Right renal pelvis (tissue), 4 donors: ENCODE measurements around the gene LARP4B. TPM values are rescaled to one million over a fixed set of nuclear protein-coding genes. Genes with fewer than 3 reads are reported as not detected.
"Not testable (repeated sequence)": the region's sequence is repeated elsewhere in the genome, so short reads cannot be mapped to it uniquely, and the experiment has no call there.

Source experiments
- DNase-seq, 4 donors: peaks; one replicate each; pipeline ENCODE4 v3.0.0-alpha.2; 2013; ENCODE audit warnings: low read depth in 4 of 4, low spot score in 3 of 4, missing footprints in 1 of 4
- polyA plus RNA-seq, 4 donors: library from polyadenylated mRNA; unstranded; fragments of 120-200 nt; gene quantifications; one replicate each; pipeline ENCODE4 v1.2.1, GENCODE V29; 2013; ENCODE audit not compliant: insufficient read length in 4 of 4

Gene LARP4B
- polyA plus RNA-seq, 4 donors: 41.9 to 49.4 (median 43.0) TPM

DNA sequence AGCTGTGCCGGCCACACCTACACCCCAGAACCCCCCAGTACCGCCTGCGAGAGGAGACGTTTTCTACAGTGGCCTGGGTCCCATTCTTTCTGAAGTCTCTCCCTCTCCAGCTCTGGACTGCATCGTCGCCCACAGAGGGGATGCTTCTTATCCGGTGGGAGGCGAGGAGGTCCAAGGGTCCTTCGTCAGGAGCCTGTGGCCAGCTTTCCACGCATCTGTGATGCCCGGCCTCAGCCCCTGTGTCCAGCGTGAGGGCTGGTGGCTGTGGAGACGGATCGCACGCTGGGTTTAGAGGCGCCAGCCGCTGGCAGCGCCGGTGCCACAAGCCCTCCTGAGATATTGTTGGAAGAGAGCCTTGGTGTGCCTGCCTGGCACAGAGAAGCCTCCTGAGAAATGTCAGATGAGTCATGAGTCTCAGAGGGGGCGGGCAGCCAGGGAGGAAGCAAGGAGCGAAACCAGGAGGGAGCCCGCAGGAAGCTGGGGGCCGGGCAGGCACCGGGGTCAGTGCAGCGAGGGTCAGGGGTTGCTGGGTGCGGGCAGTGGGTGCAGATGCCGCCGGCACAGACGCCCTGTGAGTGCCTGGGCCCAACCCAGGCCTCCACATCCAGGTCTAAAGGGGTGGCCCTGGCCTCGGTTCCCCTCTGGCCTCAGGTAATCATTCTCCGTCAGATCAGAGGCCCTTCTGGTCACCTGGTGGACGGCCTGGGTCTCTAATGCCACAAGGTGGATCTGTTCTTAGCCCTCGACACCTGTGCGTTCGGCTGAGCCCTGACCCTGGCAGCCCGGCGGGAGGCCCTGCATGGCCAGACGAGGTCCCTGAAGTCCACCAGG is 156.0 kb downstream of the LARP4B start:
- no peak for DNase-seq

DNA sequence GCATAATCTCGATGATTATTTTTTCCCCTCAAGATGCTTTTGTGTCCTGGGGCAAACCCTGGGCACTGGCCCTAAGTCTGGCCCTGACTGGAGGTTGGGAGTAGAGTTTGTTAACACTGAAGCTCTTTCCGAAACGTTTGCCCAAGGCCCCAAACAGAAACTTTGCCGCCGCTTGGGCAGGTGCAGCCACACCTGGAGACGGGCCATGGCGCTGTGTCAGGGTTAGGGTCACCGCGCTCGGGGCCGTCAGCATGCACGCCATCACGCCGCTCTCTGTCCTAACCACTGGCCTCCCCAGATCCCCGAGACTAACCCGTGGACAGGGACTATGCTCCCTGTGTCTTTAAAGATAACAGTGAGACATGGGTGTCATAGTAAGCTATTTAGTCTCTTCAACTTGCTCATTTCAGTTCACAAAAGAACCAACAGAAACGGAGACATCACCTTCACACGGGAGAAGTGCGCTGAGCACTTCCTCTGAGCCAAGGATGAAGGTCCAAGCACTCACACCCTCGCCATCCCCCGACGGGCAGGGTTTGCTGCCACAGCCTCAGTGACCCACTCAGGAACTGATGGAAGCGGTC is 156.8 kb downstream of the LARP4B start:
- no peak for DNase-seq

DNA sequence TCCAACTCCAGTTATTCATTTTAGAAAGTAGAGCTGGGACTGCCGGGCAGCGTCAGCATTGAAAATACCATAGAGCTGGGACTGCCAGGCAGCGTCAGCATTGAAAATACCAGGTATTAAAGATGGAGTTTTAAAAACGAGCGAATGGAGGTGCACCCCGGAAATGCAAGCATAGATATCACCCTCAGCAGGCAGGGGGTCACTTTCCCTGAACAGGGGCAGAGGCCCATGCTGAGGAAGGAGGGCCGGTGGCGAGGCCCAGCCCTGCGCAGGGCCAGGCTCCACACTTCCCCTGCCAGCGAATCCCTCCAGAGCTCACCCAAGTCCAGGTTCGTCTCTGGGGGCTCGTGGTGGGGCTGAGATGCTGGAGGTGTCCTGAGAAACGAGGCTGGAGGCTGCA is 157.3 kb downstream of the LARP4B start:
- no peak for DNase-seq

DNA sequence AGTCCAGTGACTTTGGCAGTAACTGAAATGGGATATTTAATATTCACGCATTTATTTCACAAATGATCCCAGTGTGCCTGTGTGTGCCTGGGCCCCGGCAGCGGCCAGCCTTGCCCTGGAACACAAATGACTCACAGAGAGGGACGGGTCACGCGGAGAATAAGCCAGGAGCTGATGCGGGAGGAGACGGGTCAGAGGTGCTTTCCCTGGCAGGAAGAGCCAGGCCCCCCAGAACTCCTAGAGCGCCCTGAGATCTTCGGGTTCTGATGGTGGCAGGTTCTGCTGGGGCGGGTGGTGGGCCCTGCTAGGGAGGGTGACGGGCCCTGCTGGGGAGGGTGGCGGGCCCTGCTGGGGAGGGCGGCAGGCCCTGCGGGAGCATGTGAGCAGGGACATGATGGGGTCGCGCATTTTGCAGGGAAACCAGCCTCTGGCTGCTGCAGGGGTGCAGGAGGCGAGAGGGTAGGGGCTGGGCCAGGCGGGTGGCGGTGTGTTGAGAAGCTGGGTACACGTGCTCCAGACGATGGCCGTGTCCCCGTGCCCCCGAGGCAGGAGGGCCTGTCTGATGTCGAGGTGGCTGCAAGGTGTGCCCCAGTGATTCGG is 157.8 kb downstream of the LARP4B start:
- DNase-seq: no peak

DNA sequence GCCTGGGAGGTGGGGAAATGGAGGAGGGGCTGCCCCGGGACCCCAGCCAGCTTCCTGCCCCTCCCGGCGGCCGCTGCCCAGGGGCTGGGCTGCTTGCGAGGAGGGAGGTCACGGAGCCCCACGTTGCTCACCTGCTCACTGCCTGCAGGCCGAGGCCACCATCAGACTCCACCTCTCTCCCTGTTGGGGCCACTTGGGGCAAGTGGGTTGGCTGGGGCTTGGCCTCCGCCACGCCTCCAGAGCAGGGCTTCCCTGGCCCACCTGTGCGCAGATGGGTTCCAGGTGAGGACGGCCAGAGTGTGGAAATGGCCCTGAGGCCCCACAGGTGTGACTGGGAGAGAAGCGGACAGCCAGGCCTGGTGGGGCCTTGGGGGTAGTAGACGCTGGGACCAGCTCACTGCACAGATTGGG is 159.3 kb downstream of the LARP4B start:
- no peak for DNase-seq

DNA sequence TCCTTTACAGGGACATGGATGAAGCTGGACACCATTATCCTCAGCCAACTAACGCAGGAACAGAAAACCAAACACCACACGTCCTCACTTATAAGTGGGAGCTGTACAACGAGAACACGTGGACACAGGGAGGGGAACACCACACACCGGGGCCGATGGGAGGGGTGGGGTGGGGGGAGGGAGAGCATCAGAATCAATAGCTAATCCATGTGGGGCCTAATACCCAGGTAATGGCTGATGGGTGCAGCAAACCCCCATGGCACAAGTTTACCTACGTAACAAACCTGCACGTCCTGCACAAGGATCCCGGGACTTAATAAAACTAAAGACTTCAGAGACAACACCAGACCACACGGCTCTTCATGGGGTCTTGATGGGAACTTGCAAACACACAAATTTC is 159.9 kb downstream of the LARP4B start:
- no peak for DNase-seq

DNA sequence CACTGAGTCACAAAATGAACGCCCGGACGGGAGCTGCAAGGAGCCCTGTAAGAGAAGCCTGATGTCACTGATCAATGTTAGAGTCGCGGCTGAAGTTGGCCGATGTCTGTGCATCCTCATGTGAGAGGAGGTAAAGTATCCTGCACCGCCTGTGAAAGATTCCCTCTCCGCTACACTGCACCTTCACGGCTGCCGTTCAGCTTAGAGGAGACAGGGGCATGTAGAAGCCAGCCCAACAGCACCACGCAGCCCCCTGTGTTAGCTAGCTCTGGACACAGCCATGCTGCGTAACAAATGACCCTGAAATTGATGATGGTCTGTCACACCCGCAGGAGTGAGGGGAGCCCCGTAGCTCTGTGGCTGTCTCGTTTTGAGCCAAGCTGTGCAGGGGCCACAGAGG is 160.5 kb downstream of the LARP4B start:
- no peak for DNase-seq

DNA sequence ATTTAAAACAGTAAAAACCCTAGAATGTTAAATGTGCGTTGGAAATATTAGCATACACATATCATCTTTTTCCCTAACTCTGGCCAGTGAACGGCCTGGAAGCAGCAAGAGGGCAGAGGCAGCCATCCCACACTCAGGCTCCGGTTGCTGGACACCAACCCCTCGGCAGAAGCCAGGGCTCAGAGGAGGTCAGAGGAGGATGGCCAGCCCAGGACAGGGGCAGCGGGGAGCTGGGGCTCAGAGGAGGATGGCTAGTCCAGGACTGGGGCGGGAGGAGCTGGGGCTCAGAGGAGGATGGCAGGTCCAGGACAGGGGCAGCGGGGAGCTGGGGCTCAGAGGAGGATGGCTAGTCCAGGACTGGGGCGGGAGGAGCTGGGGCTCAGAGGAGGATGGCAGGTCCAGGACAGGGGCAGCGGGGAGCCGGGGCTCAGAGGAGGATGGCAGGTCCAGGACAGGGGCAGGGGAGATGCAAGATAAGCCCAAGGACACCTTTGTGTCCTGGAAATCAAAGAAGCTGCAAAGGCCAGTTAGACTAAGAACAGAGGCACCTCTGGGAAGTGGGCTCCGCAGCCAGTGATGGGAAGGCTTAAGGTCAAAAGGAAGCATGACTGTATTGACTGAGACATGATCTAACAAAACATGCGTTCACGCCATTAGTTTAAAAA is 161.3 kb downstream of the LARP4B start:
- DNase-seq: not testable (repeated sequence)

DNA sequence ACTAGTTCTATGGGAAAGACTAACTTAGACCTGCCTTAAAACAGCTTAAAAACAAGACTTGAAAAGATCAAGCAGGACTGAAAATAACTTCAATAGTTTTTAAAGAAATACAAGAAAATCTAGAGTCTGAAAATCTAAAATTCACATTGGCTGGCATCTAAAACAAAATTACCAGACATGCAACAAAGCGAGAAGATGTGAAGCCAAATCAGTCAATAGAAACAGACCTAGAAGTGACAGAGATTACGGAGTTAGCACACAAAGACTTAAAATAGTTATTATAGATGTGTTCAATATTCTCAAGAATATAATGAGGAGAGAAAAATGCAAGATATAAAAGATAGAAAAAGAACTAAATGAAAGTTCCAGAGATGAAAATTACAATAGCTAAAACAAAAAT is 163.7 kb downstream of the LARP4B start:
- no peak for DNase-seq

DNA sequence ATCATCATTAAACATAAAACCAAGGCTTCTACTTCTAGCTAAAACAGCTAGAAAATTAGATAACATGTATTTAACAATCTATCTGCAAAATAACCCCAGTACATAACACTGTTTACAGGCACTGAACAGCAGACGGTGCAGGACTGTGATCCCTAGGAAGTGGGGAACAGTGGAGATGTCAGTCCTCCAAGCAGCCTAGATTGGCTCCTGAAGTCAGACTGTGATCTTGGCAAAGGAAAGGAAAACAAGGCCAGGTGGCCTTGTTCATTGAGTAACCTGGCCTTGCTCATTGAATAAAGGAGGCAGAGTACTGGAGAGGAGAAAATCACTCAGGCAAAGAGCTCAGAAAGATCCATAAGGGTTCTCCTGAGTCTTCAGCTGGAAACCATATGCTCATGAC is 164.3 kb downstream of the LARP4B start:
- DNase-seq: no peak

DNA sequence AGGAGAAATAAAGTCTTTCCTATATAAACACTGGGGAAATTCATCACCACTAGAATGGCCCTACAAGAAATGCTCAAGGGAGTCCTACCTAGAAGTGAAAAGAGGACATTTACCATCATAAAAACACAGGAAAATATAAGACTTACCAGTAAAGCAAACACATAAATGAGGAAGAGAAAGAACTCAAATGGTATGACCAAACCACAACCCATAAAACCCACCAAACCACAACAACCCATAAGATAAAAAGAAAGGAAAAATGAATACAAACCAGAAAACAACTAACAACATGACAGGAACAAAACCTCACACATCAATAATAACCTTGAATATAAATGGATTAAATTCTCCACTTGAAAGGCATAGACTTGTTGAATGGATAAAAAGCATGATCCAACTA is 170.1 kb downstream of the LARP4B start:
- DNase-seq: no peak

DNA sequence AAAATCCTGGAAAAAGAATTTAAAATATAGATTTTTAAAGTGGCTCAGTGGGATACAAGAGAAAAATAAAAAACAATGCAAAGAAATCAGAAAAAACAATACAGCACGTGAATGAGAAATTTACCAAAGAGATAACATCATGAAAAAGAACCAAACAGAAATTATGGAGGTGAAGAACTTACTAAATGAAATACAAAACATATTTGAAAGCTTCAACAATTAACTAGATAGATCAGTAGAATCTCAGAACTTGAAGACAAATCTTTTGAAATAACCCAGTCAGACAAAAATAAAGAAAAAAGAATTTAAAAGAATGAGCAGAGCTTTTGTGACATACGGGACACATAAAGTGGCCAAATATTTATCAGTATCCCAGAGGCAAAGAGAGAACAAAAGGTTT is 170.9 kb downstream of the LARP4B start:
- no peak for DNase-seq

DNA sequence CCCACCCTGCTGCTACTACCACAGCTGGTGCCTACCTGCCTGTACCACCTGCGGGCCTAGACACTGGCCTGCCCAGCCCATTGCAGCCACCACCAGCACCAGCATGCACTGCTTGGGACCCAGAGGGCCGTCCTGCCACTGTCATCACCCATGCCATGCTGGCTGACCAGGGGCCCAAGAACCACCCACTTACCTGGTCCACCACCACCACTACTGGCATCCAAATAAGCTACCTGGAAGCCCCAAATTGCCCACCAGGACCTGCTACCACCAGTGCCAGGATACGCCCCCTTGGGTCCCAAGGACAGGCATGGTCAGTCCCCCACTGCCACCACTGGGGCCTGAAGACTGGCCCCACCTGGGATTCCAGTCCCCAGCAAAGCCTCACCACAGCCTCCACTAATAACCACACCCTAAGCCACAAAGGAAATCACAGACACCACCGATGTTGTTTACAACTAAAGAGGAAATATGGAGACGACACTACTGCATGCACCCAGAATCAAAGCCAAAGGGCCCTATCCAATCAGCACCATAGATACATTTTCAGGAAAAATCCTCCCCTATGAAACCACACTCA is 171.5 kb downstream of the LARP4B start:
- DNase-seq: no peak

Other genes with a start within 250 kb of the LARP4B start
- 10 to 100 TPM; 19.6 to 22.4 (median 21.1) TPM for gene DIP2C, start 242.0 kb downstream of the LARP4B start, polyA plus RNA-seq
- gene GTPBP4, start 56.7 kb upstream of the LARP4B start, polyA plus RNA-seq: 10 to 100 TPM; 58.5 to 63.7 (median 62.6) TPM
- under 1 TPM in 1 of 4 donors, not detected in 3; 0.08 TPM for gene IDI2, start 94.2 kb upstream of the LARP4B start, polyA plus RNA-seq
- gene IDI1, start 117.4 kb upstream of the LARP4B start, polyA plus RNA-seq: 10 to 100 TPM; 66.7 to 87.5 (median 78.3) TPM
- gene WDR37, start 124.7 kb upstream of the LARP4B start, polyA plus RNA-seq: 10 to 100 TPM; 14.7 to 17.8 (median 16.8) TPM